ENCODE results near the gene CFAP210.

CFAP210 gene

GRCh38 chr2:169672406-169672805 lies 21.8 kb downstream of the CFAP210 start:
- DNase-seq (ENCODE audit: low spot score), result no peak

- DNase-seq (ENCODE audit: low spot score), result no peak
Measured at GRCh38 chr2:169670937-169671336, 23.3 kb downstream of the CFAP210 start.

GRCh38 chr2:169670215-169670651 lies 24.0 kb downstream of the CFAP210 start:
- DNase-seq (ENCODE audit: low spot score), result no peak

- no peak for DNase-seq (ENCODE audit: low spot score)
Measured at GRCh38 chr2:169667583-169667982, 26.6 kb downstream of the CFAP210 start.

- no peak for DNase-seq (ENCODE audit: low spot score)
Measured at GRCh38 chr2:169664978-169665930, 29.0 kb downstream of the CFAP210 start.

GRCh38 chr2:169664600-169664977 lies 29.6 kb downstream of the CFAP210 start:
- DNase-seq (ENCODE audit: low spot score), result no peak

GRCh38 chr2:169663247-169663646 lies 31.0 kb downstream of the CFAP210 start:
- DNase-seq (ENCODE audit: low spot score), result no peak

GRCh38 chr2:169662744-169663143 lies 31.5 kb downstream of the CFAP210 start:
- no peak for DNase-seq (ENCODE audit: low spot score)

- DNase-seq (ENCODE audit: low spot score), result no peak
Measured at GRCh38 chr2:169661265-169661664, 32.9 kb downstream of the CFAP210 start.

GRCh38 chr2:169659320-169659719 lies 34.9 kb downstream of the CFAP210 start:
- no peak for DNase-seq (ENCODE audit: low spot score)

- DNase-seq (ENCODE audit: low spot score), result no peak
Measured at GRCh38 chr2:169658877-169659276, 35.3 kb downstream of the CFAP210 start.

- DNase-seq (ENCODE audit: low spot score), result no peak
Measured at GRCh38 chr2:169656164-169656563, 38.0 kb downstream of the CFAP210 start.

- no peak for DNase-seq (ENCODE audit: low spot score)
Measured at GRCh38 chr2:169653636-169654035, 40.6 kb downstream of the CFAP210 start.

- DNase-seq (ENCODE audit: low spot score), result no peak
Measured at GRCh38 chr2:169649278-169649677, 44.9 kb downstream of the CFAP210 start.

GRCh38 chr2:169647496-169647895 lies 46.7 kb downstream of the CFAP210 start:
- no peak for DNase-seq (ENCODE audit: low spot score)

- no peak for DNase-seq (ENCODE audit: low spot score)
Measured at GRCh38 chr2:169644173-169644572, 50.0 kb downstream of the CFAP210 start.

- DNase-seq (ENCODE audit: low spot score), result no peak
Measured at GRCh38 chr2:169641464-169641863, 52.7 kb downstream of the CFAP210 start.

- DNase-seq (ENCODE audit: low spot score), result no peak
Measured at GRCh38 chr2:169640104-169640503, 54.1 kb downstream of the CFAP210 start.

- DNase-seq (ENCODE audit: low spot score), result no peak
Measured at GRCh38 chr2:169637620-169638019, 56.6 kb downstream of the CFAP210 start.

- no peak for DNase-seq (ENCODE audit: low spot score)
Measured at GRCh38 chr2:169636440-169637097, 57.6 kb downstream of the CFAP210 start.

GRCh38 chr2:169625781-169626180 lies 68.4 kb downstream of the CFAP210 start:
- no peak for DNase-seq (ENCODE audit: low spot score)

- DNase-seq (ENCODE audit: low spot score), result no peak
Measured at GRCh38 chr2:169623235-169623634, 71.0 kb downstream of the CFAP210 start.

GRCh38 chr2:169620509-169620908 lies 73.7 kb downstream of the CFAP210 start:
- DNase-seq (ENCODE audit: low spot score), result no peak

Data from ecto neural progenitor cell (in vitro differentiated cells).